T-helper 22 cell (primary cell): ENCODE results near the gene VSX2.

Experiments used
- DNase-seq: peaks from one replicate; pipeline ENCODE4 v3.0.0-alpha.2; 2020; ENCODE audit warnings: low read depth

Gene VSX2

GRCh38 chr14:74221741-74222140, 17.5 kb upstream of the VSX2 start:
- no peak for DNase-seq

- DNase-seq = no peak
These were observed 16.2 kb upstream of the VSX2 start for GRCh38 chr14:74223016-74223415.

- no peak for DNase-seq
These were observed 7.5 kb upstream of the VSX2 start for GRCh38 chr14:74231784-74232183.

GRCh38 chr14:74235017-74235416, 4.2 kb upstream of the VSX2 start:
- no peak for DNase-seq

- DNase-seq = no peak
These were observed 1.8 kb upstream of the VSX2 start for GRCh38 chr14:74237441-74237840.

- no peak for DNase-seq
These were observed 872 bp downstream of the VSX2 start for GRCh38 chr14:74239848-74240793.

- DNase-seq = no peak
These were observed 1.8 kb downstream of the VSX2 start for GRCh38 chr14:74240794-74241651.

- no peak for DNase-seq
These were observed 2.4 kb downstream of the VSX2 start for GRCh38 chr14:74241652-74242017.

GRCh38 chr14:74242021-74242779, 3.0 kb downstream of the VSX2 start:
- DNase-seq = no peak

GRCh38 chr14:74242780-74243042, 3.5 kb downstream of the VSX2 start:
- no peak for DNase-seq

- DNase-seq = no peak
These were observed 3.8 kb downstream of the VSX2 start for GRCh38 chr14:74243051-74243450.

- no peak for DNase-seq
These were observed 4.9 kb downstream of the VSX2 start for GRCh38 chr14:74244115-74244514.

- DNase-seq = no peak
These were observed 6.0 kb downstream of the VSX2 start for GRCh38 chr14:74245292-74245691.

- no peak for DNase-seq
These were observed 7.3 kb downstream of the VSX2 start for GRCh38 chr14:74246542-74246941.

GRCh38 chr14:74248017-74248416, 8.8 kb downstream of the VSX2 start:
- no peak for DNase-seq

GRCh38 chr14:74249433-74250375, 10.5 kb downstream of the VSX2 start:
- no peak for DNase-seq

GRCh38 chr14:74255281-74255680, 16.0 kb downstream of the VSX2 start:
- no peak for DNase-seq

- peak; percentile 24 for DNase-seq
These were observed 18.1 kb downstream of the VSX2 start for GRCh38 chr14:74257078-74257940.

GRCh38 chr14:74257941-74258763, 18.9 kb downstream of the VSX2 start:
- DNase-seq = no peak

- DNase-seq = no peak
These were observed 19.5 kb downstream of the VSX2 start for GRCh38 chr14:74258764-74259035.
